Inflammatory macrophage treated with lipopolysaccharide for 1 hour (primary cell): ENCODE measurements around the gene POMGNT2.

Experiments
- DNase-seq, 2 donors: peaks; one replicate each; pipeline ENCODE4 v3.0.0-alpha.2; 2020 to 2022

Gene POMGNT2

GRCh38 chr3:43043071-43043766, 62.7 kb downstream of the POMGNT2 start:
- DNase-seq = no peak

GRCh38 chr3:43041517-43041916, 64.4 kb downstream of the POMGNT2 start:
- DNase-seq = no peak

DNA sequence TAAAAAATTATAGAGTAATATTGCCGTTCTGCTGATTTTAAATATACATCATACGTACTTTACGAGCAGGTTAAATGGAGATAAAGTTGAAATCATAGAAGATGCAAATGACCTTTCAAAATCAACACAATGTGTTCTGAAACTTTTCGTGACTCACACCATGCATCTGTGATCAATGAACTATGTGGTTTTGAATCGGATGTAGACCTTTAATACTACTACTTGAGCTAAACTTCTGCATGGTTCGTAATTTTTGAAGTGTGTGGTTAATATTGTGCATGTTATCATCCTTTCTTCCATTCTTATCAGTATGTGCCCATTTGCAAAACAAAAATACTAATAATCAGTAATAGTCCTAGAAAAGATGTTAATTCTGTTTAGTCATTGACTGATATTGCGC, 67.9 kb downstream of the POMGNT2 start:
- DNase-seq = no peak

DNA sequence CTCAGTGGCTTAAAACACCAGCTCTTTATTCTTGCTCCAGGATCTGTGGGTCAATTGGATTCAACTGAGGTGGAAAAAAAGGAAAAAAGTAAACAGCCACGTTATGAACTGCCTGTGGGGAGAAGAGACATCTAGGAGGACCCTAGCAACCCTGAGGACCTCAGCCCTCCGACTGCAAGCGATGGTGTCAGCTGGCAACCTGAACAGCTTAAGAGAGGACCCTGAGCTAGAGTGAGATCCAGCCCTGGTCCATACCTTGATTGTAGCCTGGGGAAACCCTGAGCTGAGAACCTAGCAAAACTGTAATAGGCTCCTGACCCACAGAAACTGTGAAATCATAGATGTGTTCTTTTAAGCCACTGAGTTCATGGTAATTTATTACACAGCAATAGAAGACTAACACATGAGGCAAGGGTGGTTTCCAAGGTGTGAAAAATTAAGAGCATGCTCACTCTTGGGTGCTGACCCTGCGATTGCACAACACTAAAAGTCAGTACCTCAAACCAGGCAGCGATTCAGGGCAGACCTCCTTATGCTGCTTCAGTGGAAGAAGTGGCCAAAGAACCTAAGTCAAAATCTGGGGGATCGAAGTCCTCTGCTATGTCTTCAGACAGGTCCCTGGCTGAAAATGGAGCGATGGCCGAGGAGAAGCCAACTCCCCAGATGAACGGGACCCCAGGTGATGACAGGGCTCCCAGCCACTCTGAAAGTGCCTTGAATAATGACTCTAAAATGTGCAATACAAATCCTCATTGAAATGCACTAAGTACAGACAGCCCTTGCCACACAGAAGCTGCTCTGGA, 69.1 kb downstream of the POMGNT2 start:
- no peak for DNase-seq

- DNase-seq = no peak
Observed at GRCh38 chr3:43035801-43036365, 70.0 kb downstream of the POMGNT2 start.

DNA sequence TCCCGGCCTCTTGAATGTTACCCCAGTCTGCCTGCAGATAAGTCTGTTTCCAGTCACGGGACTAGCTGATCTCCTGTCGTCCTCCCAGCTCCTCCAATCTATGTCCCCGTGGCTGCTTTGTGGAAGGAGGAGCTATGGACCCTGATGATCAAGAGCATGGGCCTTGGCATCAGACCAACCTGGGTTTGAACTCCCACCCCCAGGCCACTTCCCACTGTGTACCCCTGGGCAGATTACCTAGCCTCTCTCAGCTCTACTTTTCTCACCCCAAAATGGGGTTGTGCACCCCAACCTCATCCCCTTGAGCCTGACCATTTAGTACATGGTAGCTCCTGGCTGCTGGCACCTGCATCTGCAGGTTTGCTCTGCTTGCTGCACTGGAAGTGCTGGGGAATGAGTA, 71.0 kb downstream of the POMGNT2 start:
- DNase-seq = no peak

DNA sequence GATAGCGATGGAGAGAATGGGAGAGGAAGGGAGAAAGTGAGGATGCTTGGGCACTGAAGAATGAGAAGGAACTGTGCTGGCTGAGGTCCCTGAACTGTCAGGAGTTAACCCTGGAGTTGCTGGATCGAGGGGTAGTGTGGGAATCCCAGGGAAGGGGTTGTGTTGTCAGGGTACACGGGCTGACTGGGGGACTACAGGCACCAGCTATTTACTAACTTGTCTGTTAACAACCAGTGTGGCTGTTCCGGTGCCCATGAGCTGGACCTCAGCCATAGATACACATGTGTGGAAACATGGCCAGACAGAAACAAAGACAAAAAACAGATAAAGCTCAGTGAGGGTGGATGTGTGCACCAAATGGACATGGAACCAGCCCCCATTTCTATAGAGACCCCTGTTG, 71.7 kb downstream of the POMGNT2 start:
- no peak for DNase-seq

DNA sequence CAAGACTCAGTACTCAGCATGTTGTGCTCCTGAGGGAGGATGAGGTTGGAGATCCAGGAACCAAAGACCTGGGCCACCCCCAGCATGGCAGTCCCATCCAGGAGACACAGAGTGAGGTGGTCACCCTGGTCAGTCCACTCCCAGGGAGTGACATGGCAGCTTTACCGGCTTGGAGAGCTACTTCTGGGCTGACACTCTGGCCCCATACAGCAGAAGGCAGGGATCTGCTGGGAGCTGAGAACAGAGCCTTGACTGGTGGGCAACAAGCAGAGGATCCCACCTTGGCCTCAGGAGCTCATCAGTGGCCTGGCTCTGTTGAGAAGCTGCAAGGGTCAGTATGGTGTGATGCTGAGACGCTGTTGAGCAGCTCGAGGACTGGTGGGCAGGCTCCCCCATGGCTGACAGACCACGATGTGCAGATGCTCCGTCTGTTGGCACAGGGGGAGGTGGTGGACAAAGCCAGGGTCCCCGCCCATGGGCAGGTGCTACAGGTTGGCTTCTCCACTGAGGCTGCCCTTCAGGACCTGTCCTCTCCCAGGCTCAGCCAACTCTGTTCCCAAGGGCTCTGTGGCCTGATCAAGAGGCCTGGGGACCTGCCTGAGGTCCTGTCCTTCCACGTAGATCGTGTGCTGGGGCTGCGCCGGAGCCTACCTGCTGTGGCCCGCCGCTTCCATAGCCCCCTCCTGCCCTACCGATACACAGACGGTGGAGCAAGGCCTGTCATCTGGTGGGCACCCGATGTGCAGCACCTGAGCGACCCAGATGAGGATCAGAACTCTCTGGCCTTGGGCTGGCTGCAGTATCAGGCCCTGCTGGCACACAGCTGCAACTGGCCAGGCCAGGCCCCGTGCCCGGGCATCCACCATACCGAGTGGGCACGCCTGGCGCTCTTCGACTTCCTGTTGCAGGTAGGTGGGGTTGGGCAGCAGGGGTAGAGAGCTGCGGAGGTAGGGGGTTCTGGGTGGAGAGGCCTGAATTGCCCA, 72.9 kb downstream of the POMGNT2 start:
- DNase-seq = no peak

DNA sequence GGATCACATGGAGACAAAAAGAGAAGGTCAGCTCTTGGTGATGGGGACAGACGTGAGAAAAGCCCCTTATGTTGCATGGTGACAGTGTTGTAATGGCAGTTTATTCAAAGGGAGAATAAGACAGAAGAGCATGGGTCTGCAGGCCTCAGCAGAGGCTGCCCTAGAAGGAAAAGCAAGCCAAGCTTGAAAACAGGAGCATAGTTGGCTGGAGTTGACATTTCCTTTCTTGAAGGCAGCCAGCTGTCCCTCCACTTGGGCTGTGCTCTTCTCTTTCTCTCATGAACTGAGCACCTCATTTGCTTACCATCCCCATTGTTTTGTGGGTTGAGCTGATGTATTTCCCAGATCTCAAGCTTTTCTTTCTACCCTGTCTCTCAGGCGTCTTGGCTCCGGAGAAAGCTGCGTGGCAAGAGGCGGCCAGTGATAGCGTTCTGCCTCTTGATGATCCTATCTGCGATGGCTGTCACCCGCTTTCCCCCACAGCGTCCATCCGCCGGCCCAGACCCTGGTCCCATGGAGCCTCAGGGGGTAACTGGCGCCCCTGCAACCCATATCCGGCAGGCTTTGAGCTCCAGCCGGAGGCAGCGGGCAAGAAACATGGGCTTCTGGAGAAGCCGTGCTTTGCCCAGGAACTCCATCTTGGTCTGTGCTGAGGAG, 73.9 kb downstream of the POMGNT2 start:
- no peak for DNase-seq

DNA sequence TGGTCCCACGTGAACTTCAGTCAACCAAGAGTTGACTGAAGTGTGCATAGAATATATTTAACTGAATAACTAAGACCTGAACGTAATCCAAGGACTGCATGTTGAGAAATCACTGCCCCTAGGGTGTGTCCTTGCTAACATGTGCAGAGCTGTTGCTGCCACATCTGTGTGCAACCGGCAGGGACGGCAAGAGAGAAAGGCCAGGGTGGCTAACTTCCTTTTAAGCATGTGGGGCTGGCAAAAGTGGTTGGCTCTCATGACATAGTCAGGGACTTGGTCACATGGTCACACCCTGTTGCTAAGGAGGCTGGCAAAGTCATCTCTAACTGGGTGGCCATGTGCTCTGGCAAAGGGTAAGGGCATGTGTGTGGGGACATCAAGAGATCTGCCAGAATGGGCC, 74.4 kb downstream of the POMGNT2 start:
- DNase-seq = peak; percentile 47 to 51

- DNase-seq = no peak
Observed at GRCh38 chr3:43030162-43030935, 75.5 kb downstream of the POMGNT2 start.
